Measurements from ENCODE around the gene USP44. TPM values are rescaled to one million over a fixed set of nuclear protein-coding genes. Genes with fewer than 3 reads are reported as not detected.

USP44 gene
- polyA plus RNA-seq, 1 donor from 2014 or later, result 3.7 TPM

DNA sequence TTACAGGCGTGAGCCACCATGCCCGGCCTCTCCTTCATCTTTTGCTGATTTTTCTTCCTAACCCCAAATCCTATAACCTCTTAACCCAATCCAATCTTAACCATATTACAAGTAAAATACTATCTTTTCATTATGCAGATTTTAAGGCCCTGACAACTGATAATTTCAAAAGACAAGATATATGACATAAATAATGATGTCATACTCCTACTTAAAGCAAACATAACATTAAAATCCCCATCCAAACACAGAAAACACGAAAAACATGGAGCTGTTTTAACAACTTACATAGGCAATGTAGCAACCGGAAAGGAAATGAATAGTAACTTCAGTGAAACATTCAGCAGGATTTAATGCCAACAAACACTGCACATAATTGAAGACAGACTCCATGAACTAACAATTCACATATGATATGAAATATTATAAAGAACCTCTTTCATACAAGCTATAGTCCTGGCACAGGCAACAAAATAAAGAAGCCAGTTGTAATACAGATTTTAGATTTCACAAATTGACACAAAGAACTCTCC lies 21.5 kb downstream of the USP44 start:
- Histone ChIP-seq H3K27ac (ENCODE audit: low read length) (no peak overlapping the region), H3K36me3 (ENCODE audit: insufficient read depth, low read length) (no peaks in the 10 kb centered on the region)

DNA sequence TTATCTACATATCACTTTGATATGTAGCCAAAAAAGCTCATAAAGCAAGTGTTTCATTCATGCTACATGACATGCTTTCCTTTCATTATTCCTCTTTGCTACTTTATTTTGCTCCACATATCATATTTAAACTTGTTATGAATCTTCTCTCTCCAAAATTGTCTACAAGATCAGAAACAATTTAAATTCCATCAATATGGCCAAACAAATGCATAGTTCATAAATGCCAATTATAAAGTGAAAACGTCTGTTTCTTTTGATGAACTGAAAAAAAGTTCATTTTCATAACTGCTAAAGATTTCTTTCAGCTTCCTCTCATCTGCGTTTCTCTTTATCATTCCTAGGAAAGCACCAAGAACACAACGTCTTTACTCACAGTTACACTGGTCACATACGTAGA lies 22.8 kb downstream of the USP44 start:
- no peak overlapping the region for H3K4me3 ChIP-seq (ENCODE audit: low read length)
- TF ChIP-seq TAF1 (IDR thresholded peaks at IDR 0.05; ENCODE audit: low read depth), result no peak
- no peak for TF ChIP-seq MXI1 (conservative IDR thresholded peaks at IDR 0.05; ENCODE audit: poor library complexity, severe bottlenecking)
- TF ChIP-seq, protein P1, sequence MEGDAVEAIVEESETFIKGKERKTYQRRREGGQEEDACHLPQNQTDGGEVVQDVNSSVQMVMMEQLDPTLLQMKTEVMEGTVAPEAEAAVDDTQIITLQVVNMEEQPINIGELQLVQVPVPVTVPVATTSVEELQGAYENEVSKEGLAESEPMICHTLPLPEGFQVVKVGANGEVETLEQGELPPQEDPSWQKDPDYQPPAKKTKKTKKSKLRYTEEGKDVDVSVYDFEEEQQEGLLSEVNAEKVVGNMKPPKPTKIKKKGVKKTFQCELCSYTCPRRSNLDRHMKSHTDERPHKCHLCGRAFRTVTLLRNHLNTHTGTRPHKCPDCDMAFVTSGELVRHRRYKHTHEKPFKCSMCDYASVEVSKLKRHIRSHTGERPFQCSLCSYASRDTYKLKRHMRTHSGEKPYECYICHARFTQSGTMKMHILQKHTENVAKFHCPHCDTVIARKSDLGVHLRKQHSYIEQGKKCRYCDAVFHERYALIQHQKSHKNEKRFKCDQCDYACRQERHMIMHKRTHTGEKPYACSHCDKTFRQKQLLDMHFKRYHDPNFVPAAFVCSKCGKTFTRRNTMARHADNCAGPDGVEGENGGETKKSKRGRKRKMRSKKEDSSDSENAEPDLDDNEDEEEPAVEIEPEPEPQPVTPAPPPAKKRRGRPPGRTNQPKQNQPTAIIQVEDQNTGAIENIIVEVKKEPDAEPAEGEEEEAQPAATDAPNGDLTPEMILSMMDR (IDR thresholded peaks at IDR 0.05; ENCODE audit: poor library complexity, severe bottlenecking), result no peak
- no peak for TF ChIP-seq POLR2AphosphoS5 (IDR thresholded peaks at IDR 0.05)
- no peak for TF ChIP-seq RAD21 (conservative IDR thresholded peaks at IDR 0.05)
- TF ChIP-seq SMC3 (conservative IDR thresholded peaks at IDR 0.05; ENCODE audit: poor library complexity), result no peak
- no peak for TF ChIP-seq EZH2 (IDR thresholded peaks at IDR 0.05; ENCODE audit: borderline replicate concordance, insufficient read depth, low read length, poor library complexity, severe bottlenecking)
- no peak for TF ChIP-seq EP300 (conservative IDR thresholded peaks at IDR 0.05; ENCODE audit: poor library complexity, severe bottlenecking)
- TF ChIP-seq, protein P2, sequence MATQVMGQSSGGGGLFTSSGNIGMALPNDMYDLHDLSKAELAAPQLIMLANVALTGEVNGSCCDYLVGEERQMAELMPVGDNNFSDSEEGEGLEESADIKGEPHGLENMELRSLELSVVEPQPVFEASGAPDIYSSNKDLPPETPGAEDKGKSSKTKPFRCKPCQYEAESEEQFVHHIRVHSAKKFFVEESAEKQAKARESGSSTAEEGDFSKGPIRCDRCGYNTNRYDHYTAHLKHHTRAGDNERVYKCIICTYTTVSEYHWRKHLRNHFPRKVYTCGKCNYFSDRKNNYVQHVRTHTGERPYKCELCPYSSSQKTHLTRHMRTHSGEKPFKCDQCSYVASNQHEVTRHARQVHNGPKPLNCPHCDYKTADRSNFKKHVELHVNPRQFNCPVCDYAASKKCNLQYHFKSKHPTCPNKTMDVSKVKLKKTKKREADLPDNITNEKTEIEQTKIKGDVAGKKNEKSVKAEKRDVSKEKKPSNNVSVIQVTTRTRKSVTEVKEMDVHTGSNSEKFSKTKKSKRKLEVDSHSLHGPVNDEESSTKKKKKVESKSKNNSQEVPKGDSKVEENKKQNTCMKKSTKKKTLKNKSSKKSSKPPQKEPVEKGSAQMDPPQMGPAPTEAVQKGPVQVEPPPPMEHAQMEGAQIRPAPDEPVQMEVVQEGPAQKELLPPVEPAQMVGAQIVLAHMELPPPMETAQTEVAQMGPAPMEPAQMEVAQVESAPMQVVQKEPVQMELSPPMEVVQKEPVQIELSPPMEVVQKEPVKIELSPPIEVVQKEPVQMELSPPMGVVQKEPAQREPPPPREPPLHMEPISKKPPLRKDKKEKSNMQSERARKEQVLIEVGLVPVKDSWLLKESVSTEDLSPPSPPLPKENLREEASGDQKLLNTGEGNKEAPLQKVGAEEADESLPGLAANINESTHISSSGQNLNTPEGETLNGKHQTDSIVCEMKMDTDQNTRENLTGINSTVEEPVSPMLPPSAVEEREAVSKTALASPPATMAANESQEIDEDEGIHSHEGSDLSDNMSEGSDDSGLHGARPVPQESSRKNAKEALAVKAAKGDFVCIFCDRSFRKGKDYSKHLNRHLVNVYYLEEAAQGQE (IDR thresholded peaks at IDR 0.05; ENCODE audit: borderline replicate concordance), result no peak
- no peak overlapping the region for H3K27ac ChIP-seq (ENCODE audit: low read length)
- H4K20me1 ChIP-seq (ENCODE audit: insufficient read depth), result no peaks in the 10 kb centered on the region
- H3K36me3 ChIP-seq (ENCODE audit: insufficient read depth, low read length), result no peaks in the 10 kb centered on the region
- no peak overlapping the region for H2AFZ ChIP-seq (ENCODE audit: low read depth, low read length)
- H3K27me3 ChIP-seq (ENCODE audit: insufficient read depth, low read depth, low read length), result no peaks in the 10 kb centered on the region
- H3K79me2 ChIP-seq (replicated peaks; ENCODE audit: insufficient read depth, low read length), result no peaks in the 10 kb centered on the region
- H3F3A ChIP-seq (ENCODE audit: insufficient read depth, low read length, poor library complexity, severe bottlenecking), result no peaks in the 10 kb centered on the region
- H3K9ac ChIP-seq (ENCODE audit: low read length), result no peak overlapping the region
- no peak overlapping the region for H3K4me2 ChIP-seq (ENCODE audit: low read length)
- H3K9me3 ChIP-seq (ENCODE audit: low read length), result no peaks in the 10 kb centered on the region
- H3K9me2 ChIP-seq (ENCODE audit: insufficient read depth, low read length), result no peaks in the 10 kb centered on the region

More for the DNA sequence above, 21.5 kb downstream of the USP44 start:
- no peaks in the 10 kb centered on the region for H3K9me3 ChIP-seq (ENCODE audit: low read length)
- no peaks in the 10 kb centered on the region for H4K20me1 ChIP-seq (ENCODE audit: insufficient read depth)
- H3K27me3 ChIP-seq (ENCODE audit: insufficient read depth, low read depth, low read length), result no peaks in the 10 kb centered on the region
- no peak overlapping the region for H3K4me3 ChIP-seq (ENCODE audit: low read length)
- no peaks in the 10 kb centered on the region for H3F3A ChIP-seq (ENCODE audit: insufficient read depth, low read length, poor library complexity, severe bottlenecking)
- no peaks in the 10 kb centered on the region for H3K9me2 ChIP-seq (ENCODE audit: insufficient read depth, low read length)
- no peaks in the 10 kb centered on the region for H3K79me2 ChIP-seq (replicated peaks; ENCODE audit: insufficient read depth, low read length)
- H3K9ac ChIP-seq (ENCODE audit: low read length), result no peak overlapping the region
- no peak overlapping the region for H3K4me2 ChIP-seq (ENCODE audit: low read length)
- TF ChIP-seq TAF1 (IDR thresholded peaks at IDR 0.05; ENCODE audit: low read depth) (no peak), RAD21 (conservative IDR thresholded peaks at IDR 0.05) (no peak)
- H2AFZ ChIP-seq (ENCODE audit: low read depth, low read length), result no peak overlapping the region

Data from neural cell (in vitro differentiated cells).